PC-9 (cell line): ENCODE data around the gene ZBTB8B.
A peak's percentile ranks its signal among the peaks of the same experiment; 100 is the strongest.
"Not testable (repeated sequence)": the region's sequence is repeated elsewhere in the genome, so short reads cannot be mapped to it uniquely, and the experiment has no call there.

Experiments used
- CTCF ChIP-seq: fragments of 200-600 bp; sonication (generic); conservative IDR thresholded peaks from 2 replicates; pipeline ENCODE4 v1.6.1; 2017; ENCODE audit warnings: mixed run types, antibody characterized with exemption, mild to moderate bottlenecking, moderate library complexity
- EZH2 ChIP-seq: fragments of 200-600 bp; sonication (generic); IDR thresholded peaks from 2 replicates; pipeline ENCODE4 v1.8.0; 2017; ENCODE audit warnings: antibody characterized with exemption, low read depth

GRCh38 chr1:32448186-32448772, 16.6 kb upstream of the ZBTB8B start:
- TF ChIP-seq CTCF = peak; percentile 91
- not testable (repeated sequence) for TF ChIP-seq EZH2
